ENCODE results near the gene GPR143. TPM values are rescaled to one million over a fixed set of nuclear protein-coding genes. Genes with fewer than 3 reads are reported as not detected.

Gene GPR143
- total and polyA plus RNA-seq, 9 of the 15 experiments (the other 6 are each of a cell fraction or from before 2014, with no cell fraction given), result not detected

GRCh38 chrX:9704876-9705465 is 60.7 kb downstream of the GPR143 start:
- Histone ChIP-seq H3K27me3 (ENCODE audit: control insufficient read depth in 2 of 2, insufficient read depth in 2 of 2, low read length in 2 of 2) (no peaks in the 10 kb centered on the region), H3K4me2 (ENCODE audit: insufficient read depth, low read length) (no peak overlapping the region)

More at GRCh38 chrX:9704876-9705465, 60.7 kb downstream of the GPR143 start:
- no peaks in the 10 kb centered on the region for H3K9me1 ChIP-seq (ENCODE audit: control insufficient read depth, insufficient read depth, low read length)
- FAIRE-seq (no peak), DNase-seq (ENCODE audit: extremely low read depth in 1 of 4, low spot score in 3 of 4) (no peak), ATAC-seq (no peak)
- H4K20me1 ChIP-seq (replicated peaks; ENCODE audit: control insufficient read depth, insufficient read depth, low read length), result 0 out of 2 replicates have a peak, but pooled peaks cover 4% of the 10 kb centered on the region
- no peak overlapping the region for H2AFZ ChIP-seq (ENCODE audit: low read depth, low read length)
- POLR2A ChIA-PET, result no interaction called here
- no TSS peak for BruUV-seq (replicated peaks)
- intact Hi-C loops (cut with micrococcal nuclease), result loop anchor here (5.0 kb wide), 3 partner anchors 243 to 733 kb away; no protein-coding TSS in a partner anchor
- TF ChIP-seq HDAC3 (IDR thresholded peaks at IDR 0.05; ENCODE audit: borderline replicate concordance, partially characterized antibody) (no peak), MCM3 (IDR thresholded peaks at IDR 0.05) (no peak), ZBED1 (IDR thresholded peaks at IDR 0.05) (no peak), CBX1 (IDR thresholded peaks at IDR 0.05; ENCODE audit: low read depth) (no peak), MBD2 (IDR thresholded peaks at IDR 0.05; ENCODE audit: borderline replicate concordance, low read depth) (no peak), RNF219 (CRISPR knock-in tag; IDR thresholded peaks at IDR 0.05) (no peak), ZNF324 (CRISPR knock-in tag; IDR thresholded peaks at IDR 0.05) (no peak), E2F8 (IDR thresholded peaks at IDR 0.05; ENCODE audit: low read depth, partially characterized antibody) (no peak), RFX7 (CRISPR knock-in tag; IDR thresholded peaks at IDR 0.05) (no peak), TRIM24 (IDR thresholded peaks at IDR 0.05) (no peak), CREB3 (tag; conservative IDR thresholded peaks at IDR 0.05; ENCODE audit: low read depth) (no peak)
- peaks cover 29% of the 10 kb centered on the region; the same call in 2 of the 3 replicates for H3K36me3 ChIP-seq (ENCODE audit: control insufficient read depth, insufficient read depth, low read length)
- no peak overlapping the region for H3K9ac ChIP-seq (ENCODE audit: insufficient read depth in 1 of 2, low read depth in 2 of 2, low read length in 2 of 2)
- no peak overlapping the region for H3K27ac ChIP-seq (ENCODE audit: extremely low read depth, low read depth, low read length)
- WGBS (ENCODE audit: insufficient coverage, low coverage, missing lambda C conversion rate), result 88% methylated on average over 2 of the region's 6 CpGs
- no peaks in the 10 kb centered on the region for H3K4me1 ChIP-seq (replicated peaks in 1 of 2; ENCODE audit: control insufficient read depth in 2 of 2, insufficient read depth in 2 of 2, low read length in 2 of 2)
- CTCF ChIA-PET (ENCODE audit: low intra/inter-chr PET ratio), result no interaction called here
- in situ Hi-C loops (cut with MboI), result no loop called here
- no peak overlapping the region for H3K4me3 ChIP-seq
- H3K9me3 ChIP-seq (replicated peaks; ENCODE audit: control insufficient read depth, insufficient read depth, low read depth, low read length), result no peaks in the 10 kb centered on the region
- no peaks in the 10 kb centered on the region for H3K79me2 ChIP-seq (ENCODE audit: control insufficient read depth, insufficient read depth, low read length)
